Measurements from ENCODE around the gene DNAJC1. TPM values are rescaled to one million over a fixed set of nuclear protein-coding genes. Genes with fewer than 3 reads are reported as not detected.

Gene DNAJC1
- total and polyA plus RNA-seq, 7 donors, result 9.9 to 135 (median 51.9) TPM

- H3K4me1 ChIP-seq, result peaks cover 0 to 12% (median 0%) of the 10 kb centered on the region in 4 donors
- no peak for DNase-seq
- H3K27ac ChIP-seq, result no peak overlapping the region
- intact Hi-C loops (cut with DNase I), result loop anchor here (10.0 kb wide), 1 partner anchor 456 kb away; no protein-coding TSS in a partner anchor
- no peak overlapping the region for H3K4me3 ChIP-seq
- WGBS, 2 donors, result 79 to 85% methylated on average over 2 of the region's 2 CpGs
- no peaks in the 10 kb centered on the region for H3K9me3 ChIP-seq
- no peaks in the 10 kb centered on the region for H3K27me3 ChIP-seq
- no peaks in the 10 kb centered on the region for H3K36me3 ChIP-seq
- TF ChIP-seq EP300 (IDR thresholded peaks at IDR 0.05) (no peak), POLR2AphosphoS5 (IDR thresholded peaks at IDR 0.05) (no peak), POLR2A (IDR thresholded peaks at IDR 0.05) (no peak)
- TF ChIP-seq, protein P1, sequence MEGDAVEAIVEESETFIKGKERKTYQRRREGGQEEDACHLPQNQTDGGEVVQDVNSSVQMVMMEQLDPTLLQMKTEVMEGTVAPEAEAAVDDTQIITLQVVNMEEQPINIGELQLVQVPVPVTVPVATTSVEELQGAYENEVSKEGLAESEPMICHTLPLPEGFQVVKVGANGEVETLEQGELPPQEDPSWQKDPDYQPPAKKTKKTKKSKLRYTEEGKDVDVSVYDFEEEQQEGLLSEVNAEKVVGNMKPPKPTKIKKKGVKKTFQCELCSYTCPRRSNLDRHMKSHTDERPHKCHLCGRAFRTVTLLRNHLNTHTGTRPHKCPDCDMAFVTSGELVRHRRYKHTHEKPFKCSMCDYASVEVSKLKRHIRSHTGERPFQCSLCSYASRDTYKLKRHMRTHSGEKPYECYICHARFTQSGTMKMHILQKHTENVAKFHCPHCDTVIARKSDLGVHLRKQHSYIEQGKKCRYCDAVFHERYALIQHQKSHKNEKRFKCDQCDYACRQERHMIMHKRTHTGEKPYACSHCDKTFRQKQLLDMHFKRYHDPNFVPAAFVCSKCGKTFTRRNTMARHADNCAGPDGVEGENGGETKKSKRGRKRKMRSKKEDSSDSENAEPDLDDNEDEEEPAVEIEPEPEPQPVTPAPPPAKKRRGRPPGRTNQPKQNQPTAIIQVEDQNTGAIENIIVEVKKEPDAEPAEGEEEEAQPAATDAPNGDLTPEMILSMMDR (IDR thresholded peaks at IDR 0.05), result no peak
These were observed 53.0 kb downstream of the DNAJC1 start for GRCh38 chr10:21950566-21950965.

- Histone ChIP-seq H3K9me3 (no peaks in the 10 kb centered on the region), H3K4me3 (no peak overlapping the region), H3K36me3 (no peaks in the 10 kb centered on the region), H3K27me3 (no peaks in the 10 kb centered on the region), H3K27ac (no peak overlapping the region), H3K4me1 (peaks cover 0 to 5% (median 4%) of the 10 kb centered on the region in 4 donors)
- no peak for DNase-seq
- intact Hi-C loops (cut with DNase I), result no loop called here
- TF ChIP-seq POLR2A (IDR thresholded peaks at IDR 0.05) (no peak), EP300 (IDR thresholded peaks at IDR 0.05) (no peak), POLR2AphosphoS5 (IDR thresholded peaks at IDR 0.05) (no peak)
- TF ChIP-seq, protein P1 (IDR thresholded peaks at IDR 0.05), result no peak
These were observed 56.6 kb downstream of the DNAJC1 start for GRCh38 chr10:21946946-21947345.

DNA sequence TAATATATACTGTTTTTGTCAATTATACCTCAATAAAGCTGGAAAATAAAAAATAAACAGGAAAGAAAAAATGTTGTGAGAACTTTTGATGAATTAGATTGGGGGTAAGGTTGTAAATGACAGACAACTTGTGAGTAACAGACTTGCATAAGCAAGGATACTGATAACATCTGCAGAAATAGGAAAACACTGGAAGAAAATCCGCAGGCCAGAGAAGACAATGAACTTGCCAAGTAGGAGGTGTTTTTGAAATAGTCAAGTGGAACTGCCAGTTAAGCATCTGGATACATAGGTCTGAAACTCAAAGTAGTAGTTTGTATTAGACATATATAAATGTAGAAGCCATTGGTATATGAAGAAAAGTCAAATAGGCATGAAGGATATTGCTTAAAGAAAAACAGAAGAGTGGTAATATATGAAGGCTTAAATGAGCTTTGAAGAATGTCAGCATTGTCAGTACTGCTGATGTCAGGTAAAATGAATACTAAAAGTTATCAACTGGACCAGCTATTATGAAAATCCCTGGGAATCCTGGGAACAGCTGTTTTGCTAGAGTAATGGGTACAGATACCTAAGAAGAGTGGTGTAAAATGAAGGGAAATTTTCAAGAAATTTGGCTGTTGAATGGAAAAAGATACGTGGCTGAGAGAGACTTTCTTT, 58.7 kb downstream of the DNAJC1 start:
- Histone ChIP-seq H3K36me3 (no peaks in the 10 kb centered on the region), H3K4me3 (no peak overlapping the region), H3K9me3 (no peaks in the 10 kb centered on the region), H3K27me3 (no peaks in the 10 kb centered on the region), H3K27ac (no peak overlapping the region), H3K4me1 (peaks cover 0 to 5% (median 4%) of the 10 kb centered on the region in 4 donors)
- DNase-seq, result no peak
- intact Hi-C loops (cut with DNase I), result no loop called here
- WGBS, 2 donors, result 80 to 83% methylated on average over 2 of the region's 2 CpGs
- TF ChIP-seq, protein P1 (IDR thresholded peaks at IDR 0.05), result no peak
- TF ChIP-seq EP300 (IDR thresholded peaks at IDR 0.05) (no peak), POLR2A (IDR thresholded peaks at IDR 0.05) (no peak), POLR2AphosphoS5 (IDR thresholded peaks at IDR 0.05) (no peak)

GRCh38 chr10:21943633-21944265, 59.8 kb downstream of the DNAJC1 start:
- Histone ChIP-seq H3K36me3 (no peaks in the 10 kb centered on the region), H3K9me3 (no peaks in the 10 kb centered on the region), H3K4me3 (no peak overlapping the region), H3K4me1 (peaks cover 0 to 5% (median 4%) of the 10 kb centered on the region in 4 donors), H3K27ac (no peak overlapping the region), H3K27me3 (no peaks in the 10 kb centered on the region)
- 88 to 92% methylated on average over 2 of the region's 2 CpGs for WGBS, 2 donors
- DNase-seq, result no peak
- intact Hi-C loops (cut with DNase I), result no loop called here
- TF ChIP-seq, protein P1 (IDR thresholded peaks at IDR 0.05), result no peak
- TF ChIP-seq POLR2A (IDR thresholded peaks at IDR 0.05) (no peak), EP300 (IDR thresholded peaks at IDR 0.05) (no peak), POLR2AphosphoS5 (IDR thresholded peaks at IDR 0.05) (no peak)

All from sigmoid colon (tissue), 7 donors.